ENCODE data around the gene OR7A17.

DNA sequence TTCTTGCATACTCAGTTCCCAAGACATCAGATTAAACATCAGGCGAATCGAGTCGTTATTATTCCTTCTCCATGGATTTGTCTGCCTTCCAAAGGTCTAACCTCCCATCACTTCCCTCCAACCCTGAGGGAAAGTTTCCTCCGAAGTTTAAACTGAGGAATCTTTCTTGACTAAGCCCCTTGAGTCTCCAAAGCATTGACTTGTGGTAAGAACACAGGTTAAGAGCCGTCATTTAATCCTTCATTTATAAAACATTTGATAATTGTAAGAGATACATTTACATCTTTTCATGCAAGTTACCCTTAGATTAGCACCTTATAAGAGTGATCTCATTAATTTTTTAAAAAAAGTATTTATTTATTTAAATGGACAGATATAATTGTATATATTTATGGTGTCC, 37.1 kb downstream of the OR7A17 start, which contains the start of gene OR7A10:
- TF ChIP-seq, protein P1, sequence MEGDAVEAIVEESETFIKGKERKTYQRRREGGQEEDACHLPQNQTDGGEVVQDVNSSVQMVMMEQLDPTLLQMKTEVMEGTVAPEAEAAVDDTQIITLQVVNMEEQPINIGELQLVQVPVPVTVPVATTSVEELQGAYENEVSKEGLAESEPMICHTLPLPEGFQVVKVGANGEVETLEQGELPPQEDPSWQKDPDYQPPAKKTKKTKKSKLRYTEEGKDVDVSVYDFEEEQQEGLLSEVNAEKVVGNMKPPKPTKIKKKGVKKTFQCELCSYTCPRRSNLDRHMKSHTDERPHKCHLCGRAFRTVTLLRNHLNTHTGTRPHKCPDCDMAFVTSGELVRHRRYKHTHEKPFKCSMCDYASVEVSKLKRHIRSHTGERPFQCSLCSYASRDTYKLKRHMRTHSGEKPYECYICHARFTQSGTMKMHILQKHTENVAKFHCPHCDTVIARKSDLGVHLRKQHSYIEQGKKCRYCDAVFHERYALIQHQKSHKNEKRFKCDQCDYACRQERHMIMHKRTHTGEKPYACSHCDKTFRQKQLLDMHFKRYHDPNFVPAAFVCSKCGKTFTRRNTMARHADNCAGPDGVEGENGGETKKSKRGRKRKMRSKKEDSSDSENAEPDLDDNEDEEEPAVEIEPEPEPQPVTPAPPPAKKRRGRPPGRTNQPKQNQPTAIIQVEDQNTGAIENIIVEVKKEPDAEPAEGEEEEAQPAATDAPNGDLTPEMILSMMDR (IDR thresholded peaks at IDR 0.05) = no peak
- TF ChIP-seq, protein P2, sequence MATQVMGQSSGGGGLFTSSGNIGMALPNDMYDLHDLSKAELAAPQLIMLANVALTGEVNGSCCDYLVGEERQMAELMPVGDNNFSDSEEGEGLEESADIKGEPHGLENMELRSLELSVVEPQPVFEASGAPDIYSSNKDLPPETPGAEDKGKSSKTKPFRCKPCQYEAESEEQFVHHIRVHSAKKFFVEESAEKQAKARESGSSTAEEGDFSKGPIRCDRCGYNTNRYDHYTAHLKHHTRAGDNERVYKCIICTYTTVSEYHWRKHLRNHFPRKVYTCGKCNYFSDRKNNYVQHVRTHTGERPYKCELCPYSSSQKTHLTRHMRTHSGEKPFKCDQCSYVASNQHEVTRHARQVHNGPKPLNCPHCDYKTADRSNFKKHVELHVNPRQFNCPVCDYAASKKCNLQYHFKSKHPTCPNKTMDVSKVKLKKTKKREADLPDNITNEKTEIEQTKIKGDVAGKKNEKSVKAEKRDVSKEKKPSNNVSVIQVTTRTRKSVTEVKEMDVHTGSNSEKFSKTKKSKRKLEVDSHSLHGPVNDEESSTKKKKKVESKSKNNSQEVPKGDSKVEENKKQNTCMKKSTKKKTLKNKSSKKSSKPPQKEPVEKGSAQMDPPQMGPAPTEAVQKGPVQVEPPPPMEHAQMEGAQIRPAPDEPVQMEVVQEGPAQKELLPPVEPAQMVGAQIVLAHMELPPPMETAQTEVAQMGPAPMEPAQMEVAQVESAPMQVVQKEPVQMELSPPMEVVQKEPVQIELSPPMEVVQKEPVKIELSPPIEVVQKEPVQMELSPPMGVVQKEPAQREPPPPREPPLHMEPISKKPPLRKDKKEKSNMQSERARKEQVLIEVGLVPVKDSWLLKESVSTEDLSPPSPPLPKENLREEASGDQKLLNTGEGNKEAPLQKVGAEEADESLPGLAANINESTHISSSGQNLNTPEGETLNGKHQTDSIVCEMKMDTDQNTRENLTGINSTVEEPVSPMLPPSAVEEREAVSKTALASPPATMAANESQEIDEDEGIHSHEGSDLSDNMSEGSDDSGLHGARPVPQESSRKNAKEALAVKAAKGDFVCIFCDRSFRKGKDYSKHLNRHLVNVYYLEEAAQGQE (IDR thresholded peaks at IDR 0.05; ENCODE audit: insufficient read depth in 1 of 2, low read depth in 2 of 2, low read length in 1 of 2) = no peak

All from Panc1 (cell line).